Tibial nerve (tissue), 4 donors: ENCODE results near the gene CCZ1B.
"Not testable (repeated sequence)": the region's sequence is repeated elsewhere in the genome, so short reads cannot be mapped to it uniquely, and the experiment has no call there.

Experiments
- EP300 ChIP-seq, 2 donors: sonication (generic); formaldehyde crosslinking; IDR thresholded peaks; one replicate each; pipeline ENCODE4 v1.6.1; 2017; ENCODE audit warnings: antibody characterized with exemption in 2 of 2, mild to moderate bottlenecking in 1 of 2
- POLR2A ChIP-seq, 2 donors: fragments of 450-650 bp; IDR thresholded peaks; one replicate each; pipeline ENCODE4 v1.6.1; 2017; ENCODE audit warnings: antibody characterized with exemption in 2 of 2, mild to moderate bottlenecking in 2 of 2, moderate library complexity in 2 of 2
- TF ChIP-seq, protein P1 (sequence below), 5 experiments: fragments of 200-600 bp in 3 of 5; fragments of 450-650 bp in 2 of 5; sonication (generic) in 3 of 5; IDR thresholded peaks; one replicate each; pipeline ENCODE4 v1.5.1; 2016 to 2019; ENCODE audit warnings: antibody characterized with exemption in 5 of 5, mild to moderate bottlenecking in 3 of 5, moderate library complexity in 2 of 5

GRCh38 chr7:6864188-6864587 lies 38.1 kb upstream of the CCZ1B start:
- TF ChIP-seq, protein P1, sequence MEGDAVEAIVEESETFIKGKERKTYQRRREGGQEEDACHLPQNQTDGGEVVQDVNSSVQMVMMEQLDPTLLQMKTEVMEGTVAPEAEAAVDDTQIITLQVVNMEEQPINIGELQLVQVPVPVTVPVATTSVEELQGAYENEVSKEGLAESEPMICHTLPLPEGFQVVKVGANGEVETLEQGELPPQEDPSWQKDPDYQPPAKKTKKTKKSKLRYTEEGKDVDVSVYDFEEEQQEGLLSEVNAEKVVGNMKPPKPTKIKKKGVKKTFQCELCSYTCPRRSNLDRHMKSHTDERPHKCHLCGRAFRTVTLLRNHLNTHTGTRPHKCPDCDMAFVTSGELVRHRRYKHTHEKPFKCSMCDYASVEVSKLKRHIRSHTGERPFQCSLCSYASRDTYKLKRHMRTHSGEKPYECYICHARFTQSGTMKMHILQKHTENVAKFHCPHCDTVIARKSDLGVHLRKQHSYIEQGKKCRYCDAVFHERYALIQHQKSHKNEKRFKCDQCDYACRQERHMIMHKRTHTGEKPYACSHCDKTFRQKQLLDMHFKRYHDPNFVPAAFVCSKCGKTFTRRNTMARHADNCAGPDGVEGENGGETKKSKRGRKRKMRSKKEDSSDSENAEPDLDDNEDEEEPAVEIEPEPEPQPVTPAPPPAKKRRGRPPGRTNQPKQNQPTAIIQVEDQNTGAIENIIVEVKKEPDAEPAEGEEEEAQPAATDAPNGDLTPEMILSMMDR (IDR thresholded peaks at IDR 0.05) = not testable (repeated sequence)
- TF ChIP-seq POLR2A, EP300 (IDR thresholded peaks at IDR 0.05): not testable (repeated sequence)
